Left hindlimb (tissue), 1 donor: ENCODE data around the gene UMAD1.
"Not testable (repeated sequence)": the region's sequence is repeated elsewhere in the genome, so short reads cannot be mapped to it uniquely, and the experiment has no call there.

Experiments
- DNase-seq: peaks from one replicate; pipeline ENCODE4 v3.0.0-alpha.2; 2018

Gene UMAD1

DNA sequence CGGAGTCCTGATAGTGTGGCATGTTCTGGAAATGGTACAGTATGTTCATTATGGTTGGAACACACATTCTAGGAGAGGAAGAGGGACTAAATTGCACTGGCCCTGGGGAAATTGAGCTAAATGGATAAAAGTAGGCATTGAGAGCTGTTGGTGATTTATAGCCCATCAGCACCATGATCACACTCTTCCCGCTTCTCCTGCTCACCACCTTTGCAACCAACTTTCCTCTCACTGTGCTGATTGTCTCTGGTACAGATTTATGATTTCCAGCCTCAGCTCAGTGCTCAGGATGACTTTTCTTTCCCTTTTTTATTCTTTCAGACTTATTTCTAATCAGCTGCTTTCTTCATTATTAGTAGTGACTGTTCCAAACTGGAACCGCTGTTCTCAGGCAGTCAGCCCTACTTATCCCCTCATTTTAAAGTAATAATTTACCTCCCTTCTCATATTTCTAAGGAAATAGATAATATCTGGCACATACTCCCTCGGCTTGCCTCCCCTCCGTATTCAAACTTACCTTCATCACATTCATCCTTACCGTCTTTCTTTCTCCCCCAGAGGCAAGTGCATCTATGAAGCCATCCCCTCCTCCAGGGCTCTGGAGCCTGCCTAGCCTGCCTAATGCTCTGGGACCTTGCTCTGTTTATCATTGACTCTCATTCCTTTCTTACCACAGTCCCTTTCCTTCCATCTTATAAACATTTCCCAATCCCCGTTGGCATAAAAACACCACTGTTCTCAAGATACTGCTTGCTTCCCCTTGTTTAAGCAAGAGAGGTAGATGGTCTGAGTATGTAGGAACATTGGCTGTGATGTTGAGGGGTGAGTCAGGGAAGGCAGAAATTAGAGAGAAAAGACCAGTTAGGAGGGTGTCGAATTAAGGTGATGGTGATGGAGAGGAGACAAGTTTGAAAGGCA, 129.4 kb downstream of the UMAD1 start:
- DNase-seq = no peak

DNA sequence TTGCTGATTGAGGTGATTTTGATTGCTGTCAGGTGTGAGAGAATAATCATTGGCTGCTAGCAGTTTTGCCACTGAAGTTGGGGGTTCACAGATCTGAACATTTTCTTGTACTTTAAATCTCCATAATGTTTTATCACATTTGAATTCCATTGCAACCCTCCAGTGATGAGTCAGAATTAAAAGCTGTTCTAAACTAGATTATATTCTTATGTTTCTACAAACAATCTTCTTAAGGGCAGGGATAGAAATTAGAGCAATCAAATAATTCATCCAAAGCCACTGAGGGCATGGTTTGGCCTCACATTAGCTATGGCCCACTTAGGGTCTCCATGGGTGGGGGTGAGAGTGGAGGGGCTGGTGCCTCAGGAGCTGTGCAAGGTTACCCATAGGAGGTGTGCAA, 130.9 kb downstream of the UMAD1 start:
- DNase-seq = no peak

DNA sequence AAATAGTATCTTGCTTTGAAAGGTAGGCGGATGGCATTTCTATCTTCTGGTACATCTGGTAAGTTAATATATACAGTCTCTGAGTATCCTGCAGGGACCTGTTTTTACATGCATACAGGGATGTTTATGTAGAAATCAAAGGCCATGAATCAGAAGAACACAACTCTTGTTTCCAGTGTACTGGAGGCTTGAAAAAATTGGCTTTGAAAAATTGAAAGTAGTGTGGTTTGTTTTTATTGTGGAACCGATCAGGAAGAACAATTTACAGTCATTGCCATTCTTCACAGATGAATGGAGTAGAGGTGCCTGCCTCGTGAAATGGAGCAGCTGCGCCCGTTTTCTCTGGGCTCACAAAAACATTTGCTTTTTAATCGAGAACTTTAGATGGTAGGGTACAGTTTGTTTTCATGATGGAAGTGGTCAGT, 131.9 kb downstream of the UMAD1 start:
- no peak for DNase-seq

DNA sequence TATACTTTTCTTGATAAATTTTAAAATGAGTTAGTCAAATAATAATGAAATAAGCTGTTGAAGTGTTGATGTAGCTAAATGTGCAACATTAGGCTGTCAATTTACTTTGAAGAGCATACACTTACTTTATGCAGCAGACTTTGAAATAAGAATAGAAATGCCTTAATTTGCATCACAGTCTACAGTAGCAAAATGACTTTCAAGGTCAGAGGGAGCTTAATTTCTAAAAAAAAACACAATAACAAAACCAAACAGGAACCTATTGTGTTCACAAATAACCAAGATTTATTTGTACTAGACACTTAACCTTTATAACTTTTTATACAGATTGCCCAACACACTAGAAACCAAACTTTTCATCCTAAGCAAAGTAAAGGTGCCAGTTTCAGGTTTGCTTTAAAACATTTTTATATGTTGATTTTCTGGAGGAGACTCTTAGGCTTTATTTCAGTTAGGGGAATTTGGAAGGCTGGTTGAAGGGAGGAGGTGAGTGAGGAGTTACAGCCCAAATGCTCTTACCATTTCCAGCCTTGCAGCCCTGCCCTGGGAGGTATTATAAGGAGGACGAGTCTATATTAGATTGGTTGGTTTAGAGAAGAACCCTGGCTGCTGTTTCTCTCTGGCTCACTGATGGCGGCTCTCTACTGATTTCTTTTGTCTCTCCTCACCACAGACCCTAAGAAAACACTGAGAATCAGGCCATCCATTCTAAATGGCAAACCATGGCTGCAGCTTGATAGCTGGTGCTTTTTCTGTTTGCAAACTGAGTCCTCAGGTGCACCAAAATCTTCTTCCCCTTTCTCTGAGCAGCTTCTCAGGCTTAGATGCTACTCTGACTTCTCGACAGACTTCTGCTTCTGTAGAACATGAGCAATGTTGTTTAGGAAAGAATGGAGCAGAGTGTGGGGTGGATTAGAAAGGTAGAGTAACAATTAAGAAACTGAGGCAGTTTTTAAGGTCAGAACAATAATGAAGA, 133.1 kb downstream of the UMAD1 start:
- DNase-seq = no peak

DNA sequence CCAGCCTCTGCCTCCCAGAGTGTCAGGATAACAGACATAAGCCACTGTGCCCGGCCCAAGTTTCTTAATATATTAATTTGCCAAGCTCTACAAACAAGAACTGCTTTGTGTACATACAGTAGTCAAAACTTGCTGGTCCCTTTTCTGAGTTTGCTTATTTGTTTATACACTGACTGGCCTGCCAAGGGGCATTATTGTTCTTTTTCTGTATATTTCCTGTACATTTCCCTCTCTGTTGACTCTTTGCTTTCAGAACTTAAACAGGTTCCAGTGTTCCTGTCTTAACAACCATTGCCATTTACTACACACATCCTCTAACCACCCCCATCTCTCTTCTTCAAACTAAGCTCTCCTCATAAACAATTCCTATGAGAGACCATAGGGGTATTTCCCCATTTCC, 139.3 kb downstream of the UMAD1 start:
- no peak for DNase-seq

DNA sequence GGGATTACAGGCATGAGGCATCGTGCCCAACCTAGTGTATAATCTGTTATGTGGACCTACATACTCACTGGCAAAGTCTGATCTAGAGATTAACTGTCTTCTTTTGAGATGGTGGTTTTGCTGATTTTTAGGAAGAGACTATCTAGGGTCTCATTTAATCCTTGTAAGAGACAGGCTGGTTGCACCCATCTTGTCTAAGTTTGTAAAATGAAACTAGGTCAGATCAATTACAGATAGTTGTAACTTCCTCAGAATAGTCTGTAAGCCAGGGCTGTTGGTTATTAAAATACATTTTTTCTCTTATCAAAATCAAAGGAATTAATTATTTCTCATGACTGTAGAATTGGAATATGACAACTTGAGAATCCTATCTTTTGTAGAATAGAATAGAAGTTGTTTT, 142.4 kb downstream of the UMAD1 start:
- no peak for DNase-seq

DNA sequence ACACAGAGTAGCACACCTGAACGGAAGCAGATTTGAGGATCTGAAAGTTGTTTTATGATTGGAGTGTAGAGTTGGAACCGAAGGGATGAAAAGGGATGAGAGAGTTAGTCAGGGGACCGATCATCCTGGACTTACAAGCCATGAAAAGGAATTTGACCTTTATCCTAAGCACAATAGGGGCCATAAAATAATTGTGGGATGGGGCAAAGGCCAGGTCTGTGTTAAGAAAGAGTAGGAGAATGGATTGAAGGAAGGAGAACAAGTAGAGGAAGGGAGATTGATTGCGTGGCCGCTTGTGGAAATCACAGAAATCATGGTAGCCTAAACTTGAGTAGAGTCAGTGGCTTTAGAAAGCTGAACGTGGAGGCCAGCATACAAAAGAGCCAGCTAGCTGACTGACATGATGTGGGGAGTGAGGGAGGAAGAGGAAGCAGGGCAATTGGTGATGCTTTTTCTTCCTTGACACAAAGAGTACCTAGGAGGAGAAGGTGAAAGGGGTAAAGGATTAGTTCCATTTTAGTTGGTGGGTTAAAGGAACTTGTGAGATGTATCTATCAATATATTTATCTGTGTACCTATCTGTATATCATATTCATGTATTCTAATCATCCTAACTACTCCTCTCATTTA, 144.9 kb downstream of the UMAD1 start:
- no peak for DNase-seq

DNA sequence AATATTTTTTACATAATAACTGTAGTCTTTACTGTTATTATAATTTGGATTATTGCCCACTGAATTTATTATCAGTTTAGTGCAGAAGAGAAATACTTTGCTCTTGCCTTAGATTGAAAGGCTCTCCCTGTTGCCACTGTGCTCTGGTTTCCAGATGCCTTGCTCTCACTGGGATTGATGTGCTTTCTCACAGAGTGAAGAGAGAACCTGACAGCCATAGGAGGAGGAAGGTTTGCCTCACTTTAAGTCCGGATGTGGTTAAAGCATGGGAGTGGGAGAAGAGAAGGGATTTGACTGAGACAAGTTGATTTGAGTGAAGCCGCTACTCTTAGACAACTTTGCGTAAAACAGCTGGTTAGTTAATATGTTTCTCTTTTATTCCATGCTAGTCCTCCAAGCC, 146.0 kb downstream of the UMAD1 start:
- no peak for DNase-seq

DNA sequence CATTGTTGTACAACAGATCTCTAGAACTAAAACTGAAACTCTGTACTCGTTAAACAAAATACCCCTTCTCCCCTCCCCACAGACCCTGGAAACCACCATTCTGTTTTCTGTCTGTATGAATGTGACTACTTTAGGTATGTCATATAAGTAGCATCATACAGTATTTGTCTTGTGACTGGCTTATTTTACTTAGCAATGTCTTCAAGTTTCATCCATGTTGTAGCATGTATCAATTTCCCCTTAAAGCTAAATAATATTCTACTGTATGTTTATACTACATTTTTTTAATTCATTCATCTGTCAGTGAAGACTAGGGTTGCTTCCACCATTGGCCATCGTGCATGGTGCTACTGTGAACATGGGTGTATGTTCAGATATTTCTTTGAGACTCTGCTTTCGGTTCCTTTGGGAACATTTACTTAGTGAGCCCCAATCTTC, 149.0 kb downstream of the UMAD1 start:
- no peak for DNase-seq

DNA sequence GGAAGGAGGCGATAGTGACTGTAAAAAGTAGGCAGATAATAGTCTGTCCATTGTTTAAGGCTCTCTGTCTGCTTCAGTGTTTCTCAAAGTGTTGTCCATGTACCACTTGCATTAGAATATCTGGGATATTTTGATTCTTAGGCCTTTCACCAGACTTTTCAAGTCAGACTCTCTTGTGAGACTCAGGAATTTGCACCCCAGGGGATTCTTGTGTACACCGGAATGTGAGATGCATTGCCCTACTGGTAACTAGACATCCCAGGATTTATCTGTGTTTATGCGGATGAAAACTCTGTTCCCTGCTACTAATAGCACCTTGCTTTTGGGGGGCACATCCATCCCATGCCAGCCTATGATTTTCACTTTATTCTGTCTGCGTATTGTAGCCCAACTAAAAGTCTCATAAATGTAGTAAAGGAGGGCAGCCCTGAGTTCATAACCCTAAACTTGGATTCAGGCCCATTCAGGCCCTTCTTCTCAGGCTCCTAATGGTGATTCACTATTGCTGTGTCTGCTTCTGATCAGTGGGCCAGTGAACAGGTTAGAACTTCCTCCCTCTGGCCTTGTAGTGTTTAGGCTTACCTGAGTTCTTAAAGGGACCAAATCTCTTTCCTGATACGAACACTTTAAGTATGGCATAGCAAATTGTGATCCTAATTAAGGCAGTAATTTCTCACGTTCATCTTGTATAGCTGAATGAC, 149.6 kb downstream of the UMAD1 start:
- no peak for DNase-seq

DNA sequence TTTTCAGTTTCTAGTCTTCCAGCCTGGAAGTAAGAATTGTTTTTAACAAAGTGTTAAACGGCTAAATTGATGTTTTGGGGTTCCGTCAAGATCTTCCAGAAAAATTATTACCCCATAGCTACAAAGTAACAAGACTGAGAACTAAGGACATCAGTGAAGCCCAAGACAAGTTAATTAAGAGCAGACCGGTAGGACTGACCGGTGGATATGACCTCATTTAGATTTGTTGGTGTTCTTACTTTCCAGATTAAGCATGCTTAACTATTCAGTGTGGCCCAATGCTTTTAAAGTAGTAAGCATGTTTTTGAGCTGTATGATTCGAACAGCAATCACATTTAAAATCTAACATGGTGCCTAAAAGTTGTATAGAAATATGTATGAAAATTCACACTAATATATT, 151.0 kb downstream of the UMAD1 start:
- no peak for DNase-seq

DNA sequence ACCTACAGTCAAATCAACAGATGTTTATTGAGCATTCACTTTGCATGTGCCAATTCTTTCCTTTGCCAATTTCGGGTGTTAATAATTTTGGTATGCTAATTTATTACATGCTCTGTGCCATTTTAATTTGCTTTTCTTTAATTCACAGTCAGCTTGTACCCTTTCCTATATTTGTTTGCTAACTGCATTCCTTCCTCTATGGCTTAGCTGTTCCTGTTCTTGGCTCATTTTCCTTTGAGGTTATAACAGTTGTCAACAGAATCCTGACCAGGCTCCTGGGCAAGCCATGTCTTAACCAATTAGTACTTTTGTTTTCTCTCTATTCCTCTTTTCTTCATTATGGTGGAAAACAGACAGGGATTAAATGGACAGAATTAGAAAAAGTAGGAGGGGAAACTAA, 151.5 kb downstream of the UMAD1 start:
- no peak for DNase-seq

DNA sequence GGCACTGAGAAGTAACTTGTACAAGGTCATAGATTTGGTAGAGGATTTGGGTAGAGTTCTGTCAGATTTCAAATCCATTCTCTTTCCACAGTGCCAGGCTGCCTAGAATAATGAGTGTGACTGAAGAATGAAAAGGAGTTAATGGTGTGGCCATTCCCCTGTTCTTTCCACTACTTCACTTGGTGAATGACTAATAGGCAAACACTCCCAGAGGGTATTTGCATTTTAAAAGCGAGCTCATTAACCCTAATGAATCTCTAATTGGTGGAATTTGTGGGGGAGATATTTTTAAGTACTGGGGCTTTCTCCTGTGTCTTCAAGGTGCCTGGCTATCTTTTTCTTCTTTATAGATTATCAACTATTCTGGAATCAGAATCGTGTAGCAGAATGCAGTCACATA, 152.7 kb downstream of the UMAD1 start:
- DNase-seq = no peak

DNA sequence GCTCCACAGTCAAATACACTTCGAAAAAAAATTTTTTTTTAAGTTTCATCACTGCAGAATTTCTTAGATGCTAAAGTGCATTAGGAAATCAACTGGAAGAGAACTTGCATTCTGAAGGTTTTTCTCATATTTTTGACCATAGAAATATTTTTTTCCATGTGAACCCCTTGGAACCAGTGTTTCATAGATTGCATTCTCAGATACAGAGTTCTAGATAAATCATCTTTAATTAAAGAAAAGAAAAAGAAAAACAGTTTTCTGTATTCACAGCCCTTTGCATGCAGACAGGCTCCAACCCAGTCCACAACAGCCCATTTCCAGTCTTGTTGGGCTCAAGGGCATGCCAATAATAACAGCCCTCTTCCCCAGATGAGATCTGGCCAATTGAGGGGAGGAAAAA, 153.4 kb downstream of the UMAD1 start:
- no peak for DNase-seq

DNA sequence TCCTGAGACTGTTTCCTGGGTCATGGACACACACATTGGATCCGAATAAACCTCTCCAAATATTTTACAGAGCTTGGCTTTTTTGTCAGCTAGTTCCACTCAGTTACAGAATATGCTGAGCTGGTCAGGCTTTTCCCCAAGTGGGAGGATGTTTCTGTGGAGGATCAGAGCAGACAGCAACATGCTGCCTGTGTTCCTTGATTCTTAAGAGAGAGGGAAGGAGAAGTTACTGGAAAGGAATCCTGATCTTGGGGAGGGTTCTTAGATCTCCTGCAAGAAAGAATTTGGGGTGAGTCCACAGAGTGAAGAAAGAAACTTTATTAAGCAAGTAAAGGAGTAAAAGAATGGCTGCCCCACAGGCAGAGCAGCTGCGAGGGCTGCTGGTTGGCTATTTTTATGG, 154.7 kb downstream of the UMAD1 start:
- DNase-seq = no peak

DNA sequence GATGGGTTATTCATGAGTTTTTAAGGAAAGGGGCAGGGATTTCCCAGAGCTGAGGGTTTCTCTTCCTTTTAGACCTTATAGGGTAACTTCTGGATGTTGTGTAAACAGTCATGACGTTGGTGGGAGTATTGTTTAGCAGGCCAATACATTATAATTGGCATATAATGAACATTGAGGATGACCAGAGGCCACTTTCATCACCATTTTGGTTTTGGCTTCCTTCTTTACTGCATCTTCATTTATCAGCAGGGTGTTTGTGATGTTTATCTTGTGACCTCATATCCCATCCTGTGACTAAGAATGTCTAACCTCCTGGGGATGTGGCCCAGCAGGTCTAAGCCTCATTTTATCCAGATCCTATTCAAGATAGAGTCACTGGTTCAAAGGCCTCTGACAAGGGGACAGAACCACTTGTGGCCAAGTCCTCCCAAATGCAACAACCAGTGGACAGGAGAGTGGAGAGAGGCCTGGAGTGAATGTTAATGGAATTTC, 155.1 kb downstream of the UMAD1 start:
- no peak for DNase-seq

DNA sequence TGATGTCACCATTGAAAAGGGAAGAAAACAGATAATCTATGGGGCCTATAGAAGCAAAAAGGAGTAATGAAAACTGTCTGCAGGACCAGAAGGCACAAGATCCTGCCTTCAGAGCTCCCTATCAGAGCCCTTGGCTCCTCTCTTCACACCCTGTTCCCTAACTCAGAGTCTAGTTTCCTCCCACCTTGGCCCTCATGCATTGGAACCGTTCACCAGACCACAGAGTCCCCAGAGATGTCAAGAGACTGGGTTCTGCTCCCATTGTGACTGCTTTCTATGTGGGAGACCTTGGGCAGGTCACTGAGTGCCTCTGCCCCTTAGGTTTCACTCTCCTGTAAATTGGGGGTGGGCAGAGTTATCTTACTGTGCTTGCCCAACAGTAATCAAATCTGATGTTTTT, 158.0 kb downstream of the UMAD1 start:
- DNase-seq = no peak

DNA sequence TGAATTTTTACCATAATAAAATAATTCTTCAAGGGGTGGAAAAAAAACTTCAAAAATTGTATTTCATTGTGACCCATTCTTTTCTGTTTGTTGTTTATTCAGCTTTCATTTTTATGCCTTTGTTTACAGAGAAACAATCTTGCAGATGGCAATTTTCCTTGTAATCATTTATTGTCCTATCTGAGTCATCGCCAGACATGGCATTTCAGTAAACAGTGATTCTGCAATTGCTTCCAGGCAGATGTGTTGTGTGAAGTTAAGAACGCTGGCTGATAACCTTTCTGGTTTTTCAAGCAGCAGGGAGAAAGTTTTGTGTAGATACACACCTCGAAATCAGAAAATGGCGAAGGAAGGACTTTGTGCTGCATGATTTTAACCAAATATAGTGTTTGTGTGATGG, 158.6 kb downstream of the UMAD1 start:
- DNase-seq = no peak

DNA sequence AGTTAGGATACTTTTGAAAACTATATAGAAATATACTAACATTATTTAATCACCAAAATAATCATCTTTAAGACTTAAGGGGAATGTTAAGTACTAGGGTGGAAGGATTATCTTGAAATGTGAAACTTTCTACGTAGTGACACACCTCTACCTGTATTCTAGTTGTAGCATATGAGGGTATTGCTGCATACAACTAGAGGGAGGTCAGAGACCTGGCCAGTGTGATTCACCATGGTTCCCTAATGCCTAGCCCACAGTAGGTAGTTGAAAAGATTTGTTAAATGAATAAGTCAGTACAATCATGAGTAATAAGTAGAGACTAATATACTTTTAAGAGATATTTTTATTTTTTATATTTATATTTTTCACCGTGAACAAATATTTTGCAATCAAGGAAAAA, 162.0 kb downstream of the UMAD1 start:
- no peak for DNase-seq

DNA sequence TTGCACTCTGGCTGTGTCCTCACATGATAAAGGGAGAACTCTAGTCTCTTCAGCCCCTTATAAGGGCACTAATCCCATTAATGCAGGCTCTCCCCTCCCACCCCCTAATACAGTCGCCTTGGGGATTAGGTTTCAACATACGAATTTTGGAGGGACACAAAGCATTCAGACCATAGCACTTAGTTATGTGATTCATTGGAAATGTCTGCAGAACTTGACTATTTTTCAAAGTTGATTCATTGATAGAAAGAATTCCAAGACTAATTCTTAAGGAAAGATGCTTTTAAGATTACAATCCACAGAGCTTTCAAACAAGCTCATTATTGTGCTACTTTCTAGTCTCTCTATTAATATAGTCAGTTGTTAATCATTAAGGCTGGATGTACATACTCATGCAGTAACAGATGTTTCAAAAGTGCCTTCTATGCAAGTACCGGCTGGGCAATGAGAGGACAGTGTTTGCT, 163.2 kb downstream of the UMAD1 start:
- DNase-seq = no peak

DNA sequence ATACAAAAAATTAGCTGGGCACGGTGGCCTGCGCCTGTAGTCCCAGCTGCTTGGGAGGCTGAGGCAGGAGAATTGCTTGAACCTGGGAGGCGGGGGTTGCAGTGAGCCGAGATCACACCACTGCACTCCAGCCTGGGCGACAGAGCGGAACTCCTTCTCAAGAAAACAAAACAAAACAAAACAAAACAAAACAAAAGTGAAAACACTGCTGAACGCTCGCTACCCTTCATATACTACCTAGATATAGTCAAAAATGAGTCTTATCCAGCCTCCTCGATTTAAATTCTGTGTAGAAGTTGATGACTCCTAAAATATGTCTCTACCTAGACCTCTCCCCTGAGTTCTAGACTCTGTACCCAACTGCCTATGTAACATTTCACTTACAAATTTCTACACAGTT, 164.3 kb downstream of the UMAD1 start:
- not testable (repeated sequence) for DNase-seq

DNA sequence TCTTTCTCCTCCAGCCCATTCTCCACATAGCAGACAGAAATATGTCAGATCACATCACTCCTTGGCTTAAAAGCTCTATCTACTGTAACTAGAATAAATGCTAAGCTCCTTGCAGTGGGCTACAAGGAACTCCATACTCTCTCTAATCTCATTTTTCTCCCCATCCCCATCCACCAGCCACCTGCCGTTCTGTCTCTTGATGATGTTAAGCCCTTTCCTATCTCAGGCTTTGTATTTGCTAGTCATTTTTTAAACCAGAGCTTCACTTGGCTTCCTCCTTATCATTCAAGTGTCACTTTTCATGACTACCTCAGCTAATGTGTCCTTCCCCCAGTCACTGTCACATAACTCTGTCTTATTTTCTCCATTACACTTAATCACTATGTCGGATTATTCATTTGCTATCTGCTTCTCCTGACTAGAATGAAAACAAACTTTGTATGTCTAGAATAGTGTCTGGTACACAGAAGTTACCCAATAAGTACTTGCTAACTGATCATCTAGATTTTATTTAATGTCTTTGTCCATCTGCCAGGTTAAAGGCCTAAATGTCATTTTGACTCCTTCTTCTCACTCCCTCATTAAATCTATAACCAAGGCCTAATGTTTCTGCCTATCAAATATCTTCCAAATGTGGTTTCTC, 165.1 kb downstream of the UMAD1 start:
- DNase-seq = no peak
